Memory B cell (primary cell): Measurements from ENCODE around the gene LRCH4.
"Not testable (repeated sequence)": the region's sequence is repeated elsewhere in the genome, so short reads cannot be mapped to it uniquely, and the experiment has no call there.

Experiments
- ATAC-seq: fragments of 150-1000 bp; cut with Tn5 transposase; 2 replicates; pipeline ENCODE4 v1.10.0; 2021; ENCODE audit warnings: low read depth, mild to moderate bottlenecking, moderate library complexity
- DNase-seq, 2 donors: peaks; one replicate each; pipeline ENCODE4 v3.0.0; 2022; ENCODE audit warnings: low spot score in 2 of 2
- H3K27ac Mint-ChIP-seq: one replicate; pipeline ENCODE4 v1.8.0; 2022; ENCODE audit warnings: mild to moderate bottlenecking, moderate library complexity, mixed read lengths
- H3K27me3 Mint-ChIP-seq: one replicate; pipeline ENCODE4 v1.8.0; 2022; ENCODE audit warnings: mixed read lengths
- H3K36me3 Mint-ChIP-seq: one replicate; pipeline ENCODE4 v1.8.0; 2022; ENCODE audit warnings: mild to moderate bottlenecking, mixed read lengths
- H3K4me1 Mint-ChIP-seq: one replicate; pipeline ENCODE4 v1.8.0; 2022; ENCODE audit warnings: mixed read lengths
- H3K4me3 Mint-ChIP-seq: one replicate; pipeline ENCODE4 v1.8.0; 2022; ENCODE audit warnings: mild to moderate bottlenecking, moderate library complexity, mixed read lengths
- H3K9me3 Mint-ChIP-seq: one replicate; pipeline ENCODE4 v1.8.0; 2022; ENCODE audit warnings: mixed read lengths

Gene LRCH4

DNA sequence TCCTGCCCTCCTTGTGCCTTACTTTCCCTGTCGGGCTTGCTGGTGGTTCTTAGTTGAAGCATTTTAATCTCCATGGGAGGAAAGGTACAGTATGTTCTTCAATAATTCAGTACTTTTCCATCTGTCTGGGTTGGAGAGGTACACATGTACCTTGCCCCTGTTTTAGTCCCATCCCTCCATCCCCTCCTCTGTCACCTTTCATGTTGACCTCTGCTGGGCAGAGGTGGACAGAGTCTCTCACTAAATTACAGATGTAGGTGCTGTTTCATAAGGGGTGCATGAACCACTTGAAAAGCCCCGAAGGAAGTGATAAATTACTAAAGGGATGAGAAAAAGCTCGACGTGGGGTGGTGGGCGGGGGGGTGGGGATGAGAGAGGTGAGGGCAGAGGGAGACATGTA is 41.5 kb downstream of the LRCH4 start:
- Mint-ChIP-seq H3K27me3 (no peaks in the 10 kb centered on the region), H3K9me3 (no peaks in the 10 kb centered on the region), H3K4me3 (peak overlapping the region; percentile 16), H3K36me3 (no peaks in the 10 kb centered on the region), H3K4me1 (peaks cover 61% of the 10 kb centered on the region), H3K27ac (peak overlapping the region; percentile 67)
- no peak for DNase-seq
- ATAC-seq = no peak

DNA sequence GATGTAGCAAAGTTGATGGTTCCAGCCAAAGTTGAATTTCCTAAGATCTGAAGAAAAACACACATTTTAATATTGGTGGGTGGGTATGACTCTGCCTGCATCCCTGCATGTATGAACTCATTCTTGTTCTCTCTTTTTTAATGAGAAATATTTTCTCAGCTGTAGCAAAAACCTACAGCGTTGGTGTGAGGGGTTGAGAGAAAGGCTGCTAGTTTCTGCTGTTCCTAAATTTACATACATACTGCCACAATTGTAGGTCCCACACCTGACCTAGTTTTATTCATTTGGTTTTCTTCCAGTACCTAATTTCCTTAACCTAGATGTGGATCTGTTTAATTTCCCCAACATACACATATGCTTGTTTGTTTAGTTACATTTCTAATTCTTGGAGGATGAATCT is 42.3 kb downstream of the LRCH4 start:
- H3K9me3 Mint-ChIP-seq = no peaks in the 10 kb centered on the region
- ATAC-seq = no peak
- peaks cover 3% of the 10 kb centered on the region for H3K36me3 Mint-ChIP-seq
- peak overlapping the region; percentile 67 for H3K27ac Mint-ChIP-seq
- H3K4me3 Mint-ChIP-seq = no peak overlapping the region
- H3K4me1 Mint-ChIP-seq = peaks cover 63% of the 10 kb centered on the region
- DNase-seq = no peak
- H3K27me3 Mint-ChIP-seq = no peaks in the 10 kb centered on the region

- H3K27me3 Mint-ChIP-seq, H3K27ac Mint-ChIP-seq, ATAC-seq, H3K9me3 Mint-ChIP-seq, H3K36me3 Mint-ChIP-seq, DNase-seq: not testable (repeated sequence)
- peak overlapping the region; percentile 0 for H3K4me3 Mint-ChIP-seq
- H3K4me1 Mint-ChIP-seq = peaks cover 48% of the 10 kb centered on the region
Measured at GRCh38 chr7:100541309-100541708, 44.6 kb downstream of the LRCH4 start.

- Mint-ChIP-seq H3K27me3 (no peaks in the 10 kb centered on the region), H3K27ac (no peak overlapping the region), H3K4me1 (peaks cover 42% of the 10 kb centered on the region), H3K36me3 (peaks cover 3% of the 10 kb centered on the region), H3K9me3 (no peaks in the 10 kb centered on the region), H3K4me3 (peak overlapping the region; percentile 99)
- ATAC-seq (no peak), DNase-seq (no peak)
Measured at GRCh38 chr7:100540073-100540723, 45.7 kb downstream of the LRCH4 start.

GRCh38 chr7:100539436-100540006 is 46.4 kb downstream of the LRCH4 start:
- Mint-ChIP-seq H3K9me3 (no peaks in the 10 kb centered on the region), H3K36me3 (peaks cover 3% of the 10 kb centered on the region), H3K4me1 (peaks cover 36% of the 10 kb centered on the region), H3K27ac (peak overlapping the region; percentile 84), H3K27me3 (no peaks in the 10 kb centered on the region), H3K4me3 (peak overlapping the region; percentile 99)
- DNase-seq = no peak
- ATAC-seq = no peak

GRCh38 chr7:100538654-100539435 is 47.1 kb downstream of the LRCH4 start, which contains the start of gene AGFG2:
AGFG2 (plus strand) TSS chr7:100539203; CDS start chr7:100539347, 144 bp downstream.
- Mint-ChIP-seq H3K4me1 (peaks cover 29% of the 10 kb centered on the region), H3K27me3 (no peaks in the 10 kb centered on the region), H3K4me3 (peak within 1 kb of the TSS; percentile 99), H3K9me3 (no peaks in the 10 kb centered on the region), H3K27ac (peak within 1 kb of the TSS; percentile 84), H3K36me3 (peaks cover 3% of the 10 kb centered on the region)
- peak; percentile 97 to 99 for DNase-seq
- peak; percentile 94 for ATAC-seq

DNA sequence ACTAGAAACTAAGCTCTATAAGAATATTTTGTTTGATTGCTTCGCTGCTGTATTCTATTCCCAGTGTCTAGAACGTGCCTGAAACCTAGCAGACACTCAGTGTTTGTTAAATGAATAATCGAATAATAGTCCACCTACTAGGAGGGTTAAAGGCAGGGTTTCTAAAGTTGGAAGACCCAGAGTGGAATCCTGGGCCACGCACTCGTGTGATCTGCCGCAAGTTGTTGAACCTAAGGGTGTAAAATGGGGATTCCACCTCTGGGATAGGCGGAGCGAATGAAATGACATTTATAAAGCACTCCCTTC is 47.6 kb downstream of the LRCH4 start:
- H3K27ac Mint-ChIP-seq = peak overlapping the region; percentile 84
- peak overlapping the region; percentile 99 for H3K4me3 Mint-ChIP-seq
- H3K27me3 Mint-ChIP-seq = no peaks in the 10 kb centered on the region

DNA sequence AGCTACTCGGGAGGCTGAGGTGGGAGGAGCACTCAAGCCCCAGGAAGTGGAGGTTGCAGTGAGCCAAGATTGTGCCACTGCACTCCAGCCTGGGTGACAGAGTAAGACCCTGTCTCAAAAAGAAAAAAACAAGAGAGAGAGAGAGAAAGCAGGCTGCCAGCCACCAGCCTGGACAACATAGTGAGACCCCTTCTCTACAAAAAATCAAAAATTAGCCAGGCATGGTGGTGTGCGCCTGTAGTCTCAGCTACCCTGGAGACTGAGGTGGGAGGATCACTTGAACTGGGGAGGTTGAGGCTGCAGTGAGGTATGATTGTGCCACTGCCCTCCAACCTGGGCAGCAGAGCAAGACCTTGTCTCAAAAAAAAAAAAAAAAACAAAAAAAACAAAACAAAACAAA is 49.2 kb downstream of the LRCH4 start:
- ATAC-seq, H3K9me3 Mint-ChIP-seq, H3K36me3 Mint-ChIP-seq, H3K27me3 Mint-ChIP-seq, H3K4me3 Mint-ChIP-seq, H3K27ac Mint-ChIP-seq, DNase-seq: not testable (repeated sequence)
- peaks cover 15% of the 10 kb centered on the region for H3K4me1 Mint-ChIP-seq

More for the DNA sequence above, 47.6 kb downstream of the LRCH4 start:
- Mint-ChIP-seq H3K9me3 (no peaks in the 10 kb centered on the region), H3K4me1 (peaks cover 23% of the 10 kb centered on the region), H3K36me3 (peaks cover 3% of the 10 kb centered on the region)
- no peak for DNase-seq
- ATAC-seq = no peak

DNA sequence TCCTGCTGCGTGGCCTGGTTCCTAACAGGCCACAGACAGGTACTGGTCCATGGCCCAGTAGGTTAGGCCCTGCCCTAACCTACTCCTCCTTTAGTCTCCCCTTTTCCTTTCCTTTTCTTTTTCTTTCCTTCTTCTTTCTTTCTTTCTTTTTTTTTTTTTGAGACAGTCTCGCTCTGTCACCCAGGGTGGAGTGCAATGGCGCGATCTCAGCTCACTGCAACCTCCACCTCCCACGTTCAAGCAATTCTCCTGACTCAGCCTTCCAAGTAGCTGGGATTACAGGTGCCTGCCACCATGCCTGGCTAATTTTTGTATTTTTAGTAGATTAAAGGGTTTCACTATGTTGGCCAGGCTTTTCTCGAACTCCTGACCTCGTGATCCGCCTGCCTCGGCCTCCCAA is 49.9 kb downstream of the LRCH4 start:
- H3K4me3 Mint-ChIP-seq, DNase-seq, ATAC-seq, H3K27me3 Mint-ChIP-seq, H3K27ac Mint-ChIP-seq, H3K9me3 Mint-ChIP-seq, H3K36me3 Mint-ChIP-seq: not testable (repeated sequence)
- peaks cover 10% of the 10 kb centered on the region for H3K4me1 Mint-ChIP-seq

GRCh38 chr7:100532165-100533022 is 53.5 kb downstream of the LRCH4 start:
- peaks cover 2% of the 10 kb centered on the region for H3K27me3 Mint-ChIP-seq
- no peak overlapping the region for H3K27ac Mint-ChIP-seq
- peaks cover 2% of the 10 kb centered on the region for H3K4me1 Mint-ChIP-seq
- no peaks in the 10 kb centered on the region for H3K9me3 Mint-ChIP-seq
- ATAC-seq (no peak), DNase-seq (no peak)
- H3K4me3 Mint-ChIP-seq = no peak overlapping the region
- no peaks in the 10 kb centered on the region for H3K36me3 Mint-ChIP-seq

GRCh38 chr7:100528108-100528866 is 57.6 kb downstream of the LRCH4 start:
- not testable (repeated sequence) for H3K27ac Mint-ChIP-seq, H3K27me3 Mint-ChIP-seq, H3K9me3 Mint-ChIP-seq, ATAC-seq, DNase-seq, H3K4me3 Mint-ChIP-seq, H3K36me3 Mint-ChIP-seq, H3K4me1 Mint-ChIP-seq
